Islet precursor cell (in vitro differentiated cells): ENCODE measurements around the gene NPIPA1.
A peak's percentile ranks its signal among the peaks of the same experiment; 100 is the strongest.
"Not testable (repeated sequence)": the region's sequence is repeated elsewhere in the genome, so short reads cannot be mapped to it uniquely, and the experiment has no call there.

Source experiments
- DNase-seq: peaks from one replicate; pipeline ENCODE4 v3.0.0-alpha.2; 2018

NPIPA1 gene

DNA sequence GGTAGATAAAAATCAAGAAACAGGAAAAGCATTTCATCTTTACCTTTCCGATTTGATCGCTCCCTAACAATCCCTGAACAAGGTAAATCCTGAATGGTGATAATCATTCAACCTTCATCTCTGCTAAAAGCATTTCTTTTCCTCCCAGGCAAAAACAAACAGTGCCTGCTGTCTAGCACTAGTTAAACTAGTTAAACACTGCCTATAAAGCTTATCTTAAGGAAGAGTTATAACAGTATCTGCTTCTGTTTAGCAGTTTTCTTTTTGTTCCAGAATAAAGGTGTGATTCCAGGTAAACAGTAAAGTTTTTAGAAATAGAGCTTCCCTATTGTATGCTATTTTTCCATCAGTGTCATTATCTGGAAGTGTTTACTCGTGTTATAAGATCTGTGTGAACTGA is 44.0 kb downstream of the NPIPA1 start:
- not testable (repeated sequence) for DNase-seq

DNA sequence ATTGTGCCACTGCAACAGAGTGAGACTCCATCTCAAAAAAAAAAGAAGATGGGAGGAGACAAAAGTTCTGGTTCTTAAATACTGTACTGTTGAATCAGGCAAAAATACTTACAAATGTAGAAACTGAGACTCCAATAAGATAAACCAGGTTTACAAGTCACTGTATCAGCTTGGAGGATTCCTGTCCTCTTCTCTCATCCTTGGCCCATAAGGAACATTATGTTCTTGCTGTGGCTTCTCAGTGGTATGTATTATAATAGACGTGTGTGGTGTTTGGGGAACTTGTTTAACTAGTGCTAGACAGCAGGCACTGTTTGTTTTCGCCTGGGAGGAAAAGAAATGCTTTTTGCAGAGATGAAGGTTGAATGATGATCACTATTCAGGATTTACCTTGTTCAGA is 45.3 kb downstream of the NPIPA1 start:
- not testable (repeated sequence) for DNase-seq

DNA sequence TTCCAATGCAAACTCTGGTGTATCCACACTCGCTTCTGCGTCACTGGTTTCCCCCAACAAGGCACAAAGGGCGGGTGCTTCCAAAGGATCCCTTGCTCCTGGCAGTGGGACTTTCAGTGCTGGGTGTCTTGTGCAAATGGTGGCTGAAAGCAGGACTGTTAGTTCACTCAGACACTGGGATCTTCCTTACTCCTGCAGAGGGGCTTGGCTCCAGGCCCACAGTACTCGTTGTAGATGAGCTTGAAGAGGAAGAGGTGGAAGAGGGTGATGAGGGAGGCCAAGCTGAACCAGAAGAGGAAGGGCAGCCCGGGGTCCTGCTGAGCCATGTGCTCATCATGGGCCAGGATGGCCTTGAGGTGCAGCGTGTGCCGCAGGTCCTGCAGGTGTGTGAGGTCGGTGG is 50.8 kb downstream of the NPIPA1 start:
- peak; percentile 48 for DNase-seq

DNA sequence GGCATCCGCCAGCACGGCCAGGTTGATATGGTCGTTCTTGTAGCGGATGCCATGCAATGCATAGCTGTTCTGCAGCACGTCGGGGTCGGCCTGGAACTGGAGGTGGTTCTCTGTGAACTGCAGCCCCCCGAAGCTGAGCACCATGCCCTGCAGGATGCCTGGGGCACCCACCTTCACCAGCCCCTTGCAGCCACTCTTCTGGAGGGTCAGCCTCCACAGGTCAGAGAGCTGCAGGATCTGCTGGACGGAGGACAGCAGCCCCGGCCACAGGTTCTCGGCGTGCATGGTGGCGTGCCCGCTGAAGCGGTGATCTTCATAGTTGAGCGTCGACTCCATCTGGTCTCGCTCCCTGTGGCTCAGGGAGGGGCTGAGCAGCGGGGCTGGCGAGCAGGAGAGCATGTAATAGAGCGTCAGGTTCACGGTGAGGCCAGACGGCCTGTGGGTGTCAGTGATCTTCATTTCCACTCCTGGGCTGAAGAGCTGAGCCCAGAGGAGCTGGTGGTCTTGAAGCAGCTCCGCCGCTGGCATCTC is 51.5 kb downstream of the NPIPA1 start:
- peak; percentile 54 for DNase-seq

DNA sequence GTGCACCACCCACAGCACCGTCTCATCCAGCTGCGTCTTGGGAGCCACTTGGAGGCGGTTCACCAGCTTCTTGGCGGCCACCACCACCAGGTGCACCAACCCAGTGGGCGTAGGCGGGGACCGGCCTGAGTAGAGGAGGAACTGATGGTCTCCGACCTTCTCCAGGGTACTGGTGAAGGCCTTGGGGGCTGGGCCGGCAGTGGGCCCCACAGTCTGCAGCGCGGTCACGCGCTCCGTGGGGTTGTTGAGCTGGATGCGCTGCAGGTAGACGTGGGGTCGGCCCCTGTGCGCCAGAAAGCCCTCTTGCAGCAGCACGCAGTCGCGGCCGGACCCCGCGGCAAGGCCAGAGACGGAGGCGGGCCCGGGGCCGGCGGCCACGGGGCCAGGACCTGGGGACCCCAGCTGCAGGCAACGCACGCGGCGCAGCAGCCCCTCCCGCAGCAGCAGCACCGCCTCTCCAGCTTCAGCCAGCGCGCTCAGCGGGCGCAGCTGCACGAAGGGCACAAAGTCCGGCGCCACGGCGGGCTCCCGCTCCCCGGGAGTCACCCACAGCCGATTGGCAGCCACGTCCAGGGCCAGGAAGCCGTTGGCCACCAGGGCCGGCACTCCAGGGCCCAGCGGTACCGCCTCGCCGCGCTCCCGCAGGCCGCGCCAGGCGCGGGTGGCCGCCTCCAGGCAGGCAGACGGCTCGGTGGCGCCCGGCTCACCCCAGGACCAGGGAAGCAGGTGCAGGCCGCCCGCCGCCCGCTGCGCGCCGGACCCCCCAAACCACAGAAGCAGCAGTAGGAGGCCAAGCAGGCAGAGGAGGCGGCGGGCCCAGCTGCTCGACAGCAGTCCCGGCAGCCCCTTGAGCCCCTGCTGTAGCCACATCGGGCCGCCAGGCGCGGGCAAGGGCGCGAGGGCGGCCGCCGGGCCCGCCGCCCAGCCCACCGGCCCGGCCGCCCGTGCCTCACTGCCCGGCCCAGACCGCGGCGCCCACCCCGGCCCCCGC is 52.3 kb downstream of the NPIPA1 start:
- DNase-seq, result peak; percentile 57

DNA sequence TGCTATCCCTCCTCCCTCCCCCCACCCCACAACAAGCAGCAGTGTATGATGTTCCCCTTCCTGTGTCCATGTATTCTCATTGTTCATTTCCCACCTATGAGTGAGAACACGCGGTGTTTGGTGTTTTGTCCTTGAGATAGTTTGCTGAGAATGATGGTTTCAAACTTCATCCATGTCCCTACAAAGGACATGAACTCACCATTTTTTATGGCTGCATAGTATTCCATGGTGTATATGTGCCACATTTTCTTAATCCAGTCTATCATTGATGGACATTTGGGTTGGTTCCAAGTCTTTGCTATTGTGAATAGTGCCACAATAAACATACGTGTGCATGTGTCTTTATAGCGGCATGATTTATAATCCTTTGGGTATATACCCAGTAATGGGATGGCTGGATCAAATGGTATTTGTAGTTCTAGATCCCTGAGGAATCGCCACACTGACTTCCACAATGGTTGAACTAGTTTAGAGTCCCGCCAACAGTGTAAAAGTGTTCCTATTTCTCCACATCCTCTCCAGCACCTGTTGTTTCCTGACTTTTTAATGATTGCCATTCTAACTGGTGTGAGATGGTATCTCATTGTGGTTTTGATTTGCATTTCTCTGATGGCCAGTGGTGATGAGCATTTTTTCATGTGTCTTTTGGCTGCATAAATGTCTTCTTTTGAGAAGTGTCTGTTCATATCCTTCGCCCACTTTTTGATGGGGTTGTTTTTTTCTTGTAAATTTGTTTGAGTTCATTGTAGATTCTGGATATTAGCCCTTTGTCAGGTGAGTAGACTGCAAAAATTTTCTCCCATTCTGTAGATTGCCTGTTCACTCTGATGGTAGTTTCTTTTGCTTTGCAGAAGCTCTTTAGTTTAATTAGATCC is 56.3 kb downstream of the NPIPA1 start:
- not testable (repeated sequence) for DNase-seq

DNA sequence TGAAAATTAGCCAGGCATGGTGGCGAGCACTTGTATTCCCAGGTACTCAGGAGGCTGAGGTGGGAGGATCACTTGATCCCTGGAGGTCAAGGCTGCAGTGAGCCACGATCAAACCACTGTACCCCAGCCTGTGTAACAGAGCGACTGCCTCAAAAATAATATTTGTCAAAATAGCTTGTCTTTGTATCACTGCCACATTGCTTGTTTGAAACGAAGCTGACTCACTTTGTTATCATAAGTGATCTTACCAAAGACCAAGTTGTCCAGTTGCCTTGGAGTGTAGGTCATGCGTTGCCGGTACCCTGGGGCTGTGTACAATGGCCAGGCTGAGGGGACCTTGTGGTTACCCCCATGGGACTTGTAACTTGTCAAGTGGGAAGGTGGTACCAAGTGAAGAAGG is 59.5 kb downstream of the NPIPA1 start:
- DNase-seq, result peak; percentile 11

DNA sequence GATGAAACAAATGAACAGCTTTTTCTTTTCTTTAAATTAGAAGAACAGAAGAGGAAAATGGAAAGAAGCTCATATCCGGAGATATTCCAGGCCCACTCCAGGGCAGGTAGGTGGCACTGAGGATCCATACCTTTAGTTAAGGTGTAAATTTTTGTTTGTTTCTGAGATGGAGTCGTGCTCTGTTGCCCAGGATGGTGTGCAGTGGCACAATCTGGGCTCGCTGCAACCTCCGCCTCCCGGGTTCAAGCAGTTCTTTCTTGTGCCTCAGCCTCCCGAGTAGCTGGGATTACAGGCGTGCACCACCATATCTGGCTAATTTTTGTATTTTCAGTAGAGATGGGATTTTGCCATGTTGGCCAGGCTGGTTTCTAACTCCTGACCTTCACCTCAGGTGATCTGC is 61.1 kb downstream of the NPIPA1 start:
- DNase-seq, result peak; percentile 41

DNA sequence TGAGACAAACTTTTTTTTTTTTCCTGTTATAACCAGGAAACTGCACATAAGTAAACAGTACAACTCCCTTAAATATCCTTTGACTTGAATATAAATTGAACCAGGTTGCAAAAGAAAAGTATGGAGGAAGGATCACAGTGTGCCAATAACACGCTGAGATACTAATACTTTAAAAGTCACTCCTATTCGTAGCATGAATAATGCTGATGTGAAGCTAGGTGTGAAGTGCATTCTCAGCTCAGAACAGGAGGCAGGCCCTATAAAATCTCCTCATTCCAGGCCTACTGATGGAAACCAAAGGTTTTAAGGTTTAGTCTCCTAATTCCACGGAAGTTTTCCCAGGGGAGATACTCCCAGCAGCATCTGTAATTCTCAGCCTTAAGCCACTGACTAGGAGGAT is 62.6 kb downstream of the NPIPA1 start:
- peak; percentile 22 for DNase-seq
